Loucy (cell line): ENCODE measurements around the gene EXOC8.

Source experiments
- H2AFZ ChIP-seq: fragments of 200-600 bp; sonication (generic); 2 replicates; pipeline ENCODE4 v1.6.0; 2016; ENCODE audit warnings: antibody characterized with exemption, mild to moderate bottlenecking, low read length, moderate library complexity
- H3F3A ChIP-seq: fragments of 200-600 bp; 2 replicates; pipeline ENCODE4 v1.6.0; 2016; ENCODE audit warnings: antibody characterized with exemption, low read depth, mild to moderate bottlenecking
- H3K27me3 ChIP-seq: fragments of 200-600 bp; sonication (generic); 2 replicates; pipeline ENCODE4 v1.6.1; 2014; ENCODE audit warnings: low read length, mild to moderate bottlenecking; ENCODE audit not compliant: insufficient read depth, poor library complexity, severe bottlenecking
- H3K36me3 ChIP-seq: fragments of 200-600 bp; sonication (generic); 2 replicates; pipeline ENCODE4 v1.6.1; 2016; ENCODE audit warnings: low read length; ENCODE audit not compliant: insufficient read depth
- H3K4me1 ChIP-seq: fragments of 200-600 bp; sonication (generic); 2 replicates; pipeline ENCODE4 v1.5.1; 2014; ENCODE audit warnings: low read length, mild to moderate bottlenecking; ENCODE audit not compliant: insufficient read depth, poor library complexity, severe bottlenecking
- H3K4me2 ChIP-seq: fragments of 200-600 bp; sonication (generic); 2 replicates; pipeline ENCODE4 v1.6.0; 2014; ENCODE audit warnings: antibody characterized with exemption, low read length, low read depth, mild to moderate bottlenecking; ENCODE audit not compliant: poor library complexity, severe bottlenecking
- H3K4me3 ChIP-seq: fragments of 200-600 bp; sonication (generic); 2 replicates; pipeline ENCODE4 v1.5.1; 2014; ENCODE audit warnings: low read length, mild to moderate bottlenecking, mixed read lengths; ENCODE audit not compliant: poor library complexity, severe bottlenecking
- H3K79me2 ChIP-seq: fragments of 200-600 bp; sonication (generic); 2 replicates; pipeline ENCODE4 v1.6.1; 2014; ENCODE audit warnings: low read length; ENCODE audit not compliant: insufficient read depth
- H3K9ac ChIP-seq: fragments of 200-600 bp; sonication (generic); 2 replicates; pipeline ENCODE4 v1.6.0; 2014; ENCODE audit warnings: mild to moderate bottlenecking, low read depth, low read length, moderate library complexity; ENCODE audit not compliant: poor library complexity, severe bottlenecking
- H3K9me2 ChIP-seq: fragments of 200-600 bp; sonication (generic); replicated peaks from 2 replicates; pipeline ENCODE4 v1.6.1; 2016; ENCODE audit warnings: low read depth, low read length, mixed read lengths
- H3K9me3 ChIP-seq: fragments of 200-600 bp; sonication (generic); 2 replicates; pipeline ENCODE4 v1.6.1; 2014; ENCODE audit warnings: mild to moderate bottlenecking, antibody characterized with exemption, low read length, low read depth; ENCODE audit not compliant: insufficient read depth
- H4K20me1 ChIP-seq: fragments of 200-600 bp; sonication (generic); 2 replicates; pipeline ENCODE4 v1.6.0; 2014; ENCODE audit warnings: antibody characterized with exemption, low read length, mild to moderate bottlenecking; ENCODE audit not compliant: insufficient read depth, poor library complexity, severe bottlenecking
- EZH2phosphoT487 ChIP-seq: fragments of 200-600 bp; IDR thresholded peaks from 2 replicates; pipeline ENCODE4 v1.6.1; 2018; ENCODE audit warnings: antibody characterized with exemption, mild to moderate bottlenecking, moderate library complexity, borderline replicate concordance
- TF ChIP-seq, protein P1 (sequence below): fragments of 200-600 bp; sonication (generic); conservative IDR thresholded peaks from 2 replicates; pipeline ENCODE4 v1.5.1; 2014; ENCODE audit warnings: mild to moderate bottlenecking, antibody characterized with exemption, low read length

The EXOC8 gene

DNA sequence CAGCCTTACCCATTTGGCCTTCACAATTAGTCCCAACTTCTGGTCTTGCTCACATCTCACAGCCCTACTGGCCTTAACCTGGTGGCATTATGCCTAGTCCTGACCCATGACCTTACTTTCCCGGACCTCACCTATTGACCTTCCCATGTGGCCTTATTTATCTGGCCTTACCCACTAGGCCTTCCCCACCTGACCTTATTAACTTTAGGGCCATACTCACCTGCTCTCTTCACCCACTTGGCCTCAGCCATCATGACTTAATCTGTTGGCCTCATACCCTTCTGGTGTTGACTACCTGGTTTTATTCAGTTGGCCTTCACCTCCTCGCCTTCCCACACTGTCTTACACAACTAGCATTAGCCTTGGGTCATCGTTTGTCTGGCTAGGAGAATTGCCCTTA lies 35.7 kb downstream of the EXOC8 start:
- H3K9ac ChIP-seq = no peak overlapping the region
- H4K20me1 ChIP-seq = no peaks in the 10 kb centered on the region
- no peaks in the 10 kb centered on the region for H3K4me1 ChIP-seq
- no peak for TF ChIP-seq EZH2phosphoT487
- TF ChIP-seq, protein P1, sequence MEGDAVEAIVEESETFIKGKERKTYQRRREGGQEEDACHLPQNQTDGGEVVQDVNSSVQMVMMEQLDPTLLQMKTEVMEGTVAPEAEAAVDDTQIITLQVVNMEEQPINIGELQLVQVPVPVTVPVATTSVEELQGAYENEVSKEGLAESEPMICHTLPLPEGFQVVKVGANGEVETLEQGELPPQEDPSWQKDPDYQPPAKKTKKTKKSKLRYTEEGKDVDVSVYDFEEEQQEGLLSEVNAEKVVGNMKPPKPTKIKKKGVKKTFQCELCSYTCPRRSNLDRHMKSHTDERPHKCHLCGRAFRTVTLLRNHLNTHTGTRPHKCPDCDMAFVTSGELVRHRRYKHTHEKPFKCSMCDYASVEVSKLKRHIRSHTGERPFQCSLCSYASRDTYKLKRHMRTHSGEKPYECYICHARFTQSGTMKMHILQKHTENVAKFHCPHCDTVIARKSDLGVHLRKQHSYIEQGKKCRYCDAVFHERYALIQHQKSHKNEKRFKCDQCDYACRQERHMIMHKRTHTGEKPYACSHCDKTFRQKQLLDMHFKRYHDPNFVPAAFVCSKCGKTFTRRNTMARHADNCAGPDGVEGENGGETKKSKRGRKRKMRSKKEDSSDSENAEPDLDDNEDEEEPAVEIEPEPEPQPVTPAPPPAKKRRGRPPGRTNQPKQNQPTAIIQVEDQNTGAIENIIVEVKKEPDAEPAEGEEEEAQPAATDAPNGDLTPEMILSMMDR = no peak
- no peaks in the 10 kb centered on the region for H3K9me3 ChIP-seq
- no peaks in the 10 kb centered on the region for H3K36me3 ChIP-seq
- H3K27me3 ChIP-seq = no peaks in the 10 kb centered on the region
- no peak overlapping the region for H2AFZ ChIP-seq
- H3K9me2 ChIP-seq = no peaks in the 10 kb centered on the region
- H3F3A ChIP-seq = no peaks in the 10 kb centered on the region
- no peaks in the 10 kb centered on the region for H3K79me2 ChIP-seq
- no peak overlapping the region for H3K4me3 ChIP-seq
- no peak overlapping the region for H3K4me2 ChIP-seq

DNA sequence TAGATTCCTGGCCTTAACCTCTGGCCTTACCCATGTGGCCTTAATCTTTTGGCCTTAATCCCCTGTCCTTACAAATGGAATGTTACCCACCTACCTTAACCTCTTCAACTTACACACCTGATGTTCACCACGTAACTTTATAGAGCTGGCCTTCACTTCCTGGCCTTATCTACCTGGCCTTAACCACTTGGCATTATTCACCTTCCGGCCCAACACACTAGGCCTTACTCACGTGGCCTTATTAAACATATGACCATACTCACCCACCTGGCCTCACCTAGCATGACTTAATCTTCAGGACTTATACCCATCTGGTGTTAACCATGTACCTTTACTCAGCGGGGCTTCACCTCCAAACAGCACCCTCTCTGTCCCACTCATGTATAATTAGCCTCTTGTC lies 41.7 kb downstream of the EXOC8 start:
- no peak overlapping the region for H3K4me2 ChIP-seq
- H3K4me3 ChIP-seq = no peak overlapping the region
- H3K27me3 ChIP-seq = no peaks in the 10 kb centered on the region
- no peaks in the 10 kb centered on the region for H3F3A ChIP-seq
- H3K9me2 ChIP-seq = no peaks in the 10 kb centered on the region
- no peaks in the 10 kb centered on the region for H4K20me1 ChIP-seq
- H3K9me3 ChIP-seq = no peaks in the 10 kb centered on the region
- no peak overlapping the region for H2AFZ ChIP-seq
- H3K4me1 ChIP-seq = no peaks in the 10 kb centered on the region
- TF ChIP-seq, protein P1 = no peak
- TF ChIP-seq EZH2phosphoT487 = no peak
- H3K36me3 ChIP-seq = no peaks in the 10 kb centered on the region
- H3K79me2 ChIP-seq = no peaks in the 10 kb centered on the region
- no peak overlapping the region for H3K9ac ChIP-seq

DNA sequence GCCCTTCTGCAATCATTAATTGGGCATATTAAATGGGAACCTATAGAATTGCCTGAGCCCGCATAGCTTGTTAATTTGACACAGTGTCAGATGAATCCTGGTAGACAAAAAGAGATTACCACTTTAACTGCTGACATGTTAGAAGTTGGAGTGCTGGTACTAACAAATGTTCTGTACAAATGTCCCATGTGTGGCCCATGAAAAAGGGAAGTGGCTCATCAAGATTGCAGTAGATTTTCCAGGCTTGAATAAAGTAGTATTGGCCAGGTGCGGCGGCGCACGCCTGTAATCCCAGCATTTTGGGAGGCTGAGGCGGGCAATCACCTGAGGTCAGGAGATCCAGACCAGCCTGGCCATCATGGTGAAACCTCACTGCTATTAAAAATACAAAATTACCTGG lies 51.0 kb downstream of the EXOC8 start:
- no peak for TF ChIP-seq EZH2phosphoT487
- TF ChIP-seq, protein P1 = no peak
- H2AFZ ChIP-seq = no peak overlapping the region
- no peaks in the 10 kb centered on the region for H3K9me3 ChIP-seq
- no peaks in the 10 kb centered on the region for H4K20me1 ChIP-seq
- no peaks in the 10 kb centered on the region for H3K9me2 ChIP-seq
- no peaks in the 10 kb centered on the region for H3F3A ChIP-seq
- H3K4me3 ChIP-seq = no peak overlapping the region
- H3K27me3 ChIP-seq = no peaks in the 10 kb centered on the region
- no peaks in the 10 kb centered on the region for H3K4me1 ChIP-seq
- no peak overlapping the region for H3K9ac ChIP-seq
- H3K4me2 ChIP-seq = no peak overlapping the region
- H3K79me2 ChIP-seq = no peaks in the 10 kb centered on the region
- H3K36me3 ChIP-seq = no peaks in the 10 kb centered on the region
